ENCODE results near the gene CDH4.

DNA sequence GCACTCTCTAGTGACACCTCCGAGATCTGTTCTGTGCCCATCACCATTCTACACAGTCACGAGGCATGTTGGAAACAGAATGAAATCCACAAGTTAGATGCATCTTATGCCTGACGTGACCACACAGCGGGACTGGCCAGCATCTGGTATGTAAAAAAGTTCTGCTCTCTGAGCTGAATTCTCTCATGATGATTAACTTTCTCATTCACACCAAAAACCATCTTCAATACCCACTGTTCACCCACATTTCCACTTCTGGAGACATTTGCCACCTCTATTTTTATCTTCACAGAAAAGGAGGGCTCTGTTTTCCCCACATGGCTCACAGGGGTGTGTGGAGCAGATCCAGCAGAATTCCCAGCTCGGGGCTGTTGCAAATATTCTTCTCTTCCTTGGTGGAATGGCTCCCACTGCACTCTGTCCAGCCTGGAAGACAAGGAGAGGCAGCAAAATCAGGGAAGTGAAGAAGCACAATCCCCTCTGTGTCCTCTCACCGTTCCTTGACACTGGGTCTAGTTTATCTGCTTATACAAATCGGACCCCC, 510.2 kb downstream of the CDH4 start:
- TF ChIP-seq, protein P1, sequence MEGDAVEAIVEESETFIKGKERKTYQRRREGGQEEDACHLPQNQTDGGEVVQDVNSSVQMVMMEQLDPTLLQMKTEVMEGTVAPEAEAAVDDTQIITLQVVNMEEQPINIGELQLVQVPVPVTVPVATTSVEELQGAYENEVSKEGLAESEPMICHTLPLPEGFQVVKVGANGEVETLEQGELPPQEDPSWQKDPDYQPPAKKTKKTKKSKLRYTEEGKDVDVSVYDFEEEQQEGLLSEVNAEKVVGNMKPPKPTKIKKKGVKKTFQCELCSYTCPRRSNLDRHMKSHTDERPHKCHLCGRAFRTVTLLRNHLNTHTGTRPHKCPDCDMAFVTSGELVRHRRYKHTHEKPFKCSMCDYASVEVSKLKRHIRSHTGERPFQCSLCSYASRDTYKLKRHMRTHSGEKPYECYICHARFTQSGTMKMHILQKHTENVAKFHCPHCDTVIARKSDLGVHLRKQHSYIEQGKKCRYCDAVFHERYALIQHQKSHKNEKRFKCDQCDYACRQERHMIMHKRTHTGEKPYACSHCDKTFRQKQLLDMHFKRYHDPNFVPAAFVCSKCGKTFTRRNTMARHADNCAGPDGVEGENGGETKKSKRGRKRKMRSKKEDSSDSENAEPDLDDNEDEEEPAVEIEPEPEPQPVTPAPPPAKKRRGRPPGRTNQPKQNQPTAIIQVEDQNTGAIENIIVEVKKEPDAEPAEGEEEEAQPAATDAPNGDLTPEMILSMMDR (IDR thresholded peaks at IDR 0.05; ENCODE audit: borderline replicate concordance, extremely low read depth, low read length, poor library complexity, severe bottlenecking), result no peak
- TF ChIP-seq EZH2 (IDR thresholded peaks at IDR 0.05; ENCODE audit: borderline replicate concordance, low read depth, low read length, severe bottlenecking), result no peak
